GM18867 (cell line): ENCODE results near the gene FAHD1.

ENCODE experiments used
- ATAC-seq: cut with Tn5 transposase; IDR thresholded peaks from one replicate; pipeline ENCODE4 v1.9.1; 2021; ENCODE audit warnings: mild to moderate bottlenecking, moderate library complexity; ENCODE audit not compliant: unreplicated experiment

Gene FAHD1

DNA sequence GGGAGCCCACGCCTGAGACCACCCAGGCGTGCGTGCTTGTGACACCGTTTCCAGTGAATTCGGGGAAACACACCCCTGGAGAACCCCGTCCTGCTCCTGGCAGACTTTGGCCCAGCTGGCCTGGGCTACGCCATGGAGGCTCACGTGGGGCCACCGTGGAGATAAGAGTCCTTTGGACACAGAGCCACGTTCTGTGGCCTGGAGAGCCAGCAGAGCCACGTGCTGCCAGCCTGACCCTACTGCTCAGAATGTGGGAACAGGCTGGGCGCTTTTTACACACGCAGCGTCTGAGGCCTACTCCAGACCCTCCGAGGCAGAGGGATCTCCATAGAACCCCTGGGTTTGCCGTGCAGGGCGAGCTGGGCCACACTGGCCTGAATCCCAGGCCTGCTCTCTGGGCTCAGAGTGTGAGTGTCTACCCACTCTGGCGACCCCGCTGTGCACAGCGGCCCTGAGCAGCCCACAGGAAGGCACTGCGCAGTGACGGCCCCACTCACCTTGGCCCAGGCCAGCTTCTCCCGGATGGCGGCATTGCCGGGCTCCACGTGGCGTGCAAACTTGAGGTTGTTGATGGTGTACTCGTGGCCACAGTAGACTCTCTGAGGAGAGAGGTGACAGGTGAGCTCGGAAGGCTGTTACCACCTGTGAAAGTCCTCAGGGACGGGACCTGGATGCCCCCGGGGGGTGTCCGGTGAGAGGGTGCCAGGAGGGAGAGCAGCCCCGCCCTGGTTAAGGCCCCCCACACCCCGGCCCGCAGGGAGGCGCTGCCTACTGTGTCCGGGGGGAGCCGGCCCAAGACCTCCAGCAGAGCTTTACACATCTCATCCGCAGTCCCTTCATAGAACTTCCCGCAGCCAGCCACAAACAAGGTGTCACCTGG is 10.4 kb upstream of the FAHD1 start:
- no peak for ATAC-seq

DNA sequence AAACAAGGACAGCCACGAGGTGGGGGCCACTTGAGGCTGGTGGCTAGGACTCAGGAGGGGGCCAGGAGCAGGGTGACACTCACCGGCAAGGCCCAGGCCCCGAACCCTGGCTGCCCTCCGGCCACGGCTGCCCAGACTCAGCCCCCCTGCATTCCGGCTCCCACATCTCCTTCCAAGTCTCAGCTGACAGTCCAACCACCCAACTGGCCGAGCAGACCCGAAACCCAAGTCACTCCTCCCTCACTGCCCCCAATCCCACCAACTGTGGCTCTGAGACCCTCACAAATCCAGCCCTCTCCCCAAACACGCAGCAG is 9.8 kb upstream of the FAHD1 start:
- ATAC-seq, result no peak

DNA sequence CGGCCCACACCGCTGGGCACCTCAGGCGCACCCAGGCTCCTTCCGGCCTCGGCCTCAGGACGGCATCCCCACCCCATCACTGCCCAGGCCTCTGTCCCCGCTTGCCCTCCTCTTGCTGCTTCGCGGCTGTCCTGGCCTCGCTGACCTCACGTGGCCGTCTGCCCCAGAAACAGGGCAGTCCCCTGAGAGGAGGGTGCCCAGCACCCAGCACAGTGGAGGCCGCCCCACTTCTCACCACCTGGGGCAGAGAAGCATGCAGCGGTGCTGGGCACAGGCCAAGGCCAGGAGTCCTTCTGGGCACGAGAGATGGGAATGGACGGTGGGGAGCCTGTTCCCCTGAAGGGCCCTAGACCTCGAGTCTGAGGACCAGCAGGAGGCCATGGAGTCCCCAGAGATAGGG is 9.3 kb upstream of the FAHD1 start:
- no peak for ATAC-seq

DNA sequence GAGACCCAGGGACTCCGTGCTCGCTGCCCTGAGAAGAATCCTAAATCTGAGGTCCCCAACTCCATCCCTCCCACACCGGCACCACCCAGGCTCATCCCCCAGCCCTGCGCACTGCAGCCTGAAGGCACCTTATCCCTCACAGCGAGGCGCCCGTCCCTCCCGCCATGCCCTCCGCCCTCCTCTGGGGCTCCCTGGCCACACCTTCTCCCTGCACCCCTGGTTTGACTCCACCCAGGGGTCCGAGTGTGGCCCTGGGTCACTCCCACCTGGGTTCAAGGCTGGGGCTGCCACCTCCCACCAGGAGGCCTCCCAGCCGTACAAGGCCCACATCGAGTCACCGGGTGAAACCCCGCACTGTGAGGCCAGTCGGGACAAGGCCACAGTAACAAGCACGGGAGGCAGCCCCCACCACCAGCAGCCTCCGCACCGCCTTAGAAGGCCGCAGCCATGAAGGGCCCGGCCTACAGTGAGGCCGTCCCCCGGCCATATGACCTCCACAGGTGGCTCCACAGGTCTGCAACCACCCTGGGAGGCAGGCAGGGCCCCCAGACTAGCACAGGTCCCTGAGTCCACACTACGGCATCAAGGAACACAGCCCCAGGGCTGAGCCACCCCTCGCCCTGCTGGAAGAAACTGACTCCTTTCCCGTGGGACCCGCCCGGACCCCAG is 8.7 kb upstream of the FAHD1 start:
- no peak for ATAC-seq

DNA sequence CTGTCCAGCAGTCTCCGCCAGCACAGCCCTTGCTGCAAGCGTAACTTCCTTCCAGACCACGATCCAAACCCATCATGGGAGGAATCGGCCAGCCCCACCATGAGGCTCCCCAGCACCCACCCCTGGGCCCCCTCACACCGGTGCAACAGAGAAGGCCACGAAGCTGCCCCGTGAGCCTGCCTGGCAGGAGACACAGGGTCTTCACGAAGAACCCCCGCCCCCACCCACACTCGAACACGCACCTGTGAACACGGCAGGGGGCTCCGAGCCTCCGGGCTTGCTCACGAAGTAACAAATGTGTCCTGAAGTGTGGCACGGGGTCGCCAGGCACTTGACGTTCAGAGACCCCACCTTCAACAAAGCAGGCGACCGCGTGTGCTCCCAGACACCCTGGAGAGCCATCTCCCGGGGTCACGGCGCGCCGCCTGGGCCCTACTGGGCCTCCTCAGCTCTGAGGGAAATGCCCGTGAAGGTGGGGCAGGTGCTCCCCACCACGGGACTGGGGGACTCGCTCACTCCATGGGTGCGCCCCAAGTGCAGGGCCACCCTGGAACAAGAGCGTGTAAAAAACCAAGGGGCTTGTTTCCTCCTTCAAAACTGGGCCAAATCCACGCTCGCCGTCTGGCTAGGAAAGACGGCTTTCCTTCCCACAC is 8.0 kb upstream of the FAHD1 start:
- ATAC-seq, result no peak

DNA sequence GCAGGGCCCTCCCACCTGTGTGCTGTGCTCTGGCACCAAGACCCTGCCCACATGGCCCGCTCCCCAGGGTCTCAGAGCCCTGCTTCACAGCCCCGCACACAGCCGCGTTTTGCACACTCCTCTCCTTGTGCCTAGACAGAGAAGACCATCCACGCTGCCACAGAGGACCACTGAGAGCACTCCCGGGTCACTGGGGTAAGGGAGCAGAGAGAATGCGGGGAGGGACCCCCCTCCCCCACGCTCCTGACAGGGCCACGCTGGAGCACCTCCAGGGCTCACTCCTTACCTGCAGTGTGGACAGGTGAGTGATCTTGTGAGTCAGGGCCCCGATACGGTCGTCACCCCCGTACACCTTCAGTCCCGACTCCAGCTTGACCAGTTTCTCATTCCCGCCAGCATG is 7.4 kb upstream of the FAHD1 start:
- no peak for ATAC-seq

DNA sequence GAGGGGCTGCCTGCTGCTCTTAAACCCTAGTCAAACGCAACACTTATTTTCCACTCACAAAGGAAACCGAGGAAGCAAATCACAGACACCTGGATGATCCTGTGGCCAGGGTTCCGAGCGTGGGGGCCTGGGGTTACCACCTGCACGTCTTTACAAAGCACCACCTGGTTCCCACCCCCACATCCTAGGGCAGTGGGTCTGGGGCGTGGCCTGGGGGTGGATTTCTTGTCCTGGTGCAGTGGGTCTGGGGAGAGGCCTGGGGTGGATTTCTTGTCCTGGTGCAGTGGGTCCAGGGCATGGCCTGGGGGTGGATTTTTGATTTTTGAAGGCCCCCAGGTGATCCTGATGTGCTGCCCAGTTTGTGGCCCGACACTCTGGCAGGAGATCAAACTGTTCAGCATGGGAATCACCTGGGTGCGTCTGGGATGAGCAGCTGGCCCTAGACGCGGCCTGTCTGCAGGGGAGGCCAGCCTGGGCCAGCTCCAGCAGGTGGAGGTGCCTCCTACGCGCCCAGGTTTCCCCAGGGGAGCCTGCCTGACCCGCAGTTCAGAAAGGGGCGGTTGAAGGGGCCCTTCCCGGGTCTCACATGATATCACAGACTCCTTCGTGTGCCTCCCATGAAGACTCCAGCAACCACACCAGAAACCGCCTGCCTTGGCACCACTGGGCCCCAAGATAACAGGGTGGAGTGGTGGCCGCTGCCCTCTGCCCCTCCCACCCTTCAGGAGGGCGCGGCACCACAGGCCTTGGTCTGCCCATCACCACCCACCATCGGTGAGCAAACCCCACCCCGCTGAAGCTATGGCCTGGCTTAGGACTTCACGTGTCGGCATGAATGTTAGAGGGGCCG is 6.7 kb upstream of the FAHD1 start:
- ATAC-seq, result no peak

DNA sequence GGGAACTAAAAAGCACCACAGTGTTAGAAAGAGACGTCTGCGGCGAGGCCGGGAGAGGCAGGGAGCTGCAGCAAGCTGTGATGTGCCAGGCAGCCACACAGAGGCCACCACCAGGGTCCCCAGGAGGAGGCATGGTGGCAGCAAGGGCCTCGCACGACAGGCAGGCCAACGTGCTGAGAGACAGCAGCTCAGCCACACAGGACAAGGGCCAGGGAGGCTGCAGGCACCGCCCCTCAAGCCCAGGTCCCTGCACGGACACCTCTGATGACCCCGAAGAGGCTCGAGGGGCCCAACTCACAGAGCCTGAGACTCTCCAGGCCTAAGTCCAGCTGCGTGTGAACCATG is 6.1 kb upstream of the FAHD1 start:
- ATAC-seq, result no peak

DNA sequence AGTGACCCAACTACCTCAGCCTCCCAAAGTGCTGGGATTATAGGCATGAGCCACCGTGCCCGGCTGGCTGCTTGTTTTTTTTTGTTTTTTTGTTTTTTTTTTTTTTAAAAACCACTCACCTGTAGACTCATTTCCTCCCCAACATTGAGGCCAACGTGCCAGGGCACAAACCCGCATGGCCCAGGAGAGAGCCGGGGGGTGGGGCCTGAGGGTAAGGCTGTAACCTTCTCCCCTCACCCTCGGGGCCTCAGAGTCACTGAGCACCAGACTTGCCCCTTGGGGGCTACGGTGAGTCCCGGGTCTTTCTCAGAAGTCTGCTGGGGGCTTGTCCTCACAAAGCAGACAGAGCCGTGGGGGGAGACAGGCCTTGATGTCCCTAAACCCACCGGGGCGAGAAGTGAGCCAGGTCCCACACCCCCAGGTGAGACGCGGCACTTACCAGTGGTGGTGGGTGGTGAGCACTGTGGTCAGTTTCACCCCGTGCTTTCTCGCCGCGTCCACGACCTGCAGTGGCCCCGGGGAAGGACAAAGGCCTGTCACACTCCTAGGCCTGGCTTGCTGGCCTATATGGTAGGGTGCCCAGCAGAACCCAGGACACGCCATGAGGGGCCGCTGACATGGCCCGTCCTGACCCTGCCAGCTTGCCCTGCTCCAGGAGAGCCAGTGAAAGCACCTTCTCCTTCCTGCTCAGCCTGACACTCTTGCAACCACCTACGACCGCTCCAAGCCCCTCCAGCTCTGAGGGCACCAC is 5.0 kb upstream of the FAHD1 start:
- ATAC-seq, result no peak

DNA sequence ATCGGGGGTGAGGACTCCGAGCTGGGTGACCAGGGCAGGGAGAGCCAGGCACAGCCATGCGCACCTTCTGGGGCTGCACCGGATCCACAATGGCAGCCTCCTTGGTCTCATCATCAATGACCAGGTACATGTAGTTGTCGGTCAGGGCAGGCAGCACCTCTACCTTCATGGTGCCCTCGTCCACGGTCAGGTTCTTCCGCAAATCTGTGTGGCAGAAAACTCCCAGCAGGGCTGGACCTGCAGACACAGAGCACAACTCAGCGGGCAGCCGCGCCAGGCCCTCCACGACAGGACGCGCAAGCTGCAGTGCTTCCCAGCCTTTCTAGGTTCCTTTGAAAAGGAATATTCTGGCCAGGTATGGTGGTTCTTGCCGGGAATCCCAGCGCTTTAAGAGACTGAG is 4.2 kb upstream of the FAHD1 start:
- no peak for ATAC-seq

DNA sequence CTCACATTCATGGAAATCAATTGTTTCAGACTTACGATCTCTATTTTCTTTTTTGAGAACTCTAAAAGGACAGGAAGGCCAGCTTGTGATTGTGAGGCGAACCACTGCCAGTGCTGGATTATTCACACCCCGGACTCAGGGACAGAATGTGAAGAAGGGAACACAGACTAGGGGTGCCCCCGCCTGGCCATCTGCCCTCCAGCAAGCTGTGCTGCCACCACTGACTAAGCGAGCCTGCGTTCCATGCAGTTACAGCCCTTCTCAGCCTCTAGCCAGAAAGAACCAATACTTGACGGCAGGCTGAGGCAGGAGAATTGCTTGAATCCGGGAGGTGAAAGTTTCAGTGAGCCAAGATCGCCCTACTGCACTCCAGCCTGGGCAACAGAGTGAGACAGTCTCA is 3.2 kb upstream of the FAHD1 start:
- ATAC-seq, result no peak

DNA sequence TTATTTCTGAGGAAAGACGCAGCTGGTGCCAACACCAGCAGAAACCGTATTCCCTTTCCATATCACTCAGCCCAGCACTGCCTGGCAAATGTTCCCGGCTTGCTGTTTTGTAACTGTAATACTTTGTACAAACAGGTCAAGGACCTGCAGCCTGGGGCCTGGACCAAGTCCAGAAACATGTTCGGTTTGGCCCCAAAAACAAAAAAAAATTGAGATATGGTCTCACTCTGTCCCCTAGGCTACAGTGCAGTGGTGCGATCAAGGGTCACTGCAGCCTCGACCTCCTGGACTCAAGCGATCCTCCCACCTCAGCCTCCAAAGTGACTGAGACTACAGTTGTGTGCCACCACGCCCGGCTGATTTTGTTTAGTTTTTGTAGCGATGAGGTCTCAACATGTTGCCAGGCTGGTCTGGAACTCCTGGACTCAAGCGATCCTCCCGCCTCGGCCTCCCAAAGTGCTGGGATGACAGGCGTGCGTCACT is 1.6 kb upstream of the FAHD1 start:
- no peak for ATAC-seq

DNA sequence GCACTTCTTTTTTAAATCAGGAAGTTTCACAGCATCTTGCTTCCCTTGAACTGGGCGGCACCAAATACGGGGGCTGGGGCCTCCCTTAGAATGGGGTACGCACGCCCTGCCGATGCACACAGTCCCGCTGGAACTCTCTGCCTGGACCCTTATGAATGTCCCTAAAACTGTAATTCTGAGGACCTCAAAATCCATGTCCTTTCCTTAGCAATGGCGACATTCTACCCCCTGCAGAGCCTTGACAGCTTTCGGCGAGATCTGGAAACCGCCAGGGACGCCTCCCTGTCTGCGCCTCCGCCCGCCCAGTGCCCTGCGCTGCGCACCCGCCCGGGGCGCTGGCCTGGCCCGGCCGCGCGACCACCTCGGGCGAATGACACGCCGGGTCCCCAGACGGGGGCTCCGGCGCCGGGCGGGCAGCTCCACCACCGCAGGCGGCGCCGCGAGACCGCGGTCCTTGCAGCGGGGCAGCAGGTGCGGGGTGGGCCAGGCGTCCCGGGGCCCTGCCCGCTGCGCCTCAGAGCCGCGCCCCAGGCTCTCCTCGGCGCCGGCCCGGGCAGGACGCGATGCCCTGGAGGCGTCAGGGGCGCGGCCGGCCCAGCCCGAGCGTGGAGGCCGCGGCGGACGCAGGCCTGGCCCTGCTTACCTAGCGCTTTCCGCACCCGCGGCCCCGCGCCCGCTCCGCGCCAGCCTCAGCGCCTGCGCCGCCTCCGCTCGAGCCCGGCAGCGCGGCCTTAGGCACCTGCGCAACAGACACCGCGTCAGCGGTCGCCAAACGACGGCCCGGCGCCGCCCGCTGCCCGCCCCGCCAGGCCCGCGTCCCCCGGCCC is 929 bp upstream of the FAHD1 start:
- peak; percentile 52 for ATAC-seq

DNA sequence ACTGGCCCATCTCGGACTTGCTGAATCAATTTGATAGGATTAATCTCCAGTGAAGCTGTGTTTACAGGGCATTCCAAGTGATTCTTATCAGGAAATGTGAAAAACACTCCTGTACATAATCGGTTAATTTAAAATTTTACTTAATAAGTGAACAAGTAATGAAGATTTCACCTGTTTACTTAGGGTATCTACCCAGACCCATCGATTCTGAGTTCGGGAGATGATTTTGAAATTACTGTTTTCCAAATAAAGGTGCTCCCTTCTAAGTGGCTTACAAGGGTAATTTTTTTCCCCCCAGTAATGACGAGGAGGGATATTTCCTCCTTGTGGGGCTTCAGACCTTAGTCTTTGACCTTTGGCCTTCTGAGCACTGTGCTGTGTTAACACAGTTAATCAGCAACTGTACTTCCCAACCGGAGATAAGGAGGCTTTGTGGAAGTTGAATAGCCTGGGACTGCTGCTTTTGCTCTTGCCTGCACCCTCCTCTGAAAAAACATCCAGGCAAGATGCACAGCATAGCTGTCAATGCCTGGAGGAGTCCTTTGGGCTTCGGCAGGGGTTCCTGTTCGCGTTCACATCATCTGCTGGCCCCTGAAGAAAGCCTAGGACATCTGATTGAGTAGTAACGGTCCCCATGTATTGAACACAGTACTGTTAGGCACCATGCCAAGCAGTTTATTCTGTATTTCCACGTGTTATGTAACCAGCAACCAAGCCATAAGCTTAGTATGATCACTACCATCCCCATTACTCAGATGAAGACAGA is 1.8 kb downstream of the FAHD1 start:
- no peak for ATAC-seq

DNA sequence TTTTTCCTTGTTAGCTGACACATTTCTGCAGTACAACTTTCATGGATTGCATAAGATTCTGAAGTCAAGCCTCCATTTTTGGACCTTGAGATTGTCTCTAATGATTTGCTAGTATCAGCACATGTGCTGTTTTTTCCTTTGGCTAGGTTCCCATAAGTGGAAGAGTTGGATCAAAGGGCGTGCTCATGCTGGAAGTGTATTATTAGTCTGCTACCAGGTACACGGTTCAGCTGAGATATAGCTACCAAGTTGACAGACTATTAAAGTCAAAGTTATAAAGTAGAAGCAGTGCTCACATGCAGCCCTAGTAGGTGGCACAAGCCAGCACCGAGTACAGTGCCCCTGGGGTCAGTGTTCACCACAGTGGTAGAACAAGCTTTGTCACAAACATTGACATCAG is 3.2 kb downstream of the FAHD1 start:
- ATAC-seq, result no peak

DNA sequence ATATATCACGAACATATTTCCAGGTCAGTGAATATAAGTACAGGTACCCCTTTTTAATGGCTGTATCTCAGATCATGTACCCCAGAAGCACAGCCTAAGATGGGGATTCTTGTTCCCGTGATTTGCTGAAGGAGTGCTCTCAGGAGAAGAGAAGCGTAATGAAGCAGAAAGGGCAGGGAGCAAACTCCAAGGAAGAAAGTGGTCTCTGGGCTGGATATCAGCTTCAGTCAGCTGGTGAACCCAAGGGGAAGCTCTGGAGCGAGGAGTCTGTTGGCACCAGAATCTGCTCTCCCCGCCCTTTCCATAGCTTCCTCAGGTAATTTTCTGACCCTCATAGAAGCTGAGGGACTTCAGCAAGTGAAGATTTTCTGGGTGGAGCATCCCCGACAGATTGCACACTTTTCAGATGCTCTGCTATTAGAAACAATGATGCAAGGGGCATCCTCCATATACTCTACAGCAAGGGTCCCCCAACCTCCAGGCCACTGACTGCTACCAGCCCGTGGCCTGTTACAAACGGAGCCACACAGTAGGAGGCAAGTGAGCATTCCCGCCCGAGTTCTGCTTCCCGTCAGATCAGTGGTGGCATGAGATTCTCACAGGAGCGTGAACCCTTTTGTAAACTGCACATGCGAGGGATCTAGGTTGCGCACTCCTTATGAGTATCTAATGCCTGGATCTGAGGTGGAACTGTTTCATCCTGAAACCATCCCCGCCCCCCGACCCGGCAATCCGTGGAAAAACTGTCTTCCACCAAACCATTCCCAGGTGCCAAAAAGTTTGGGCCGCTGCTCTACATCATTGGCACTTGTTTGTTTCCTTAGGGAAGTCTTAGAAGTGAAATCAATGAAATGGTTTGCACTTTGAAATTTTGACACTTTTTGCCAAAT is 4.4 kb downstream of the FAHD1 start:
- no peak for ATAC-seq

DNA sequence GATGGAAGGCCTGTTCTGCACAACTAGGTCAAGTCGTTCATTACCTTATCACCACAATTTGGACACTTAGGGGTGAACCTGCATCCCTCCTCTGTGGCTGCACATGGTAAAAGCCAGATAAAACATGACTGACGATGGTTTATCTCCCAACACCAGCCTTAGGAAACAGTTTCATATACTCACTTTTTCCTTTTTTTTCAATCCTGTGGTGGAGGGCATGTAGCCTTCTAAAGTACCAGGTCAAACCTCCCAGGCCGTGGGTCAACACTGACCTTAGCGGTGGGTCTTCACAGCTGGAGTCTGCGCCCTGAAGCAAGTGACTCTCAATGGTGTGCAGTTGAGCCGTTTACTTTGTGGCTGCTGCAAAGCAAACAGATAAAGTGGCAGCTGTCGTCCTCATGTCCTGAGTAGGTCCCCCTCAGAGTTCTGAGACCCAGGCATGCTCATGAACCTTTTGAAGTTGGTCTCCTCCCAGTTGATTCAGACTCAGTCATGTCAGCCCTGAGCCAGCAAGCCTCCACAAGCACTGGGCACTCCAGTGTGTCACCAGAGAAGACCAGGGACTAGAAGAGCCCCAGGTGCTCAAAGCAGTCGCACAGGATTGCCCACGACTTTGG is 5.9 kb downstream of the FAHD1 start:
- no peak for ATAC-seq
